Breast epithelium (tissue), 4 donors: Measurements from ENCODE around the gene HOXB4. TPM values are rescaled to one million over a fixed set of nuclear protein-coding genes. Genes with fewer than 3 reads are reported as not detected.

Source experiments
- DNase-seq, 2 donors: peaks; one replicate each; pipeline ENCODE4 v3.0.0-alpha.2; 2019; ENCODE audit warnings: low spot score in 2 of 2
- H3K27ac ChIP-seq, 2 donors: fragments of 200-600 bp; sonication (generic) in 1 of 2; one replicate each; pipeline ENCODE4 v1.5.1; 2016 to 2019; ENCODE audit warnings: mild to moderate bottlenecking in 1 of 2
- H3K27me3 ChIP-seq, 2 donors: fragments of 200-600 bp; sonication (generic) in 1 of 2; one replicate each; pipeline versions ENCODE4 v1.5.1 to v1.6.0; 2017 to 2019; ENCODE audit warnings: control low read depth in 1 of 2, mild to moderate bottlenecking in 1 of 2
- H3K36me3 ChIP-seq: fragments of 200-600 bp; one replicate; pipeline ENCODE4 v1.5.1; 2019
- H3K4me1 ChIP-seq, 2 donors: fragments of 200-600 bp; sonication (generic); one replicate each; pipeline ENCODE4 v1.5.1; 2016 to 2019; ENCODE audit warnings: control low read depth in 1 of 2
- H3K4me3 ChIP-seq, 3 donors: fragments of 200-600 bp; sonication (generic); 1 replicate in 2 of 3; 2 replicates in 1 of 3; pipeline ENCODE4 v1.5.1; 2016 to 2019; ENCODE audit warnings: mild to moderate bottlenecking in 3 of 3, moderate library complexity in 2 of 3
- H3K9me3 ChIP-seq, 2 donors: fragments of 200-600 bp; sonication (generic) in 1 of 2; one replicate each; pipeline ENCODE4 v1.5.1; 2016 to 2019; ENCODE audit warnings: control low read depth in 1 of 2
- POLR2A ChIP-seq: fragments of 450-650 bp; IDR thresholded peaks from one replicate; pipeline ENCODE4 v1.6.1; 2016; ENCODE audit warnings: antibody characterized with exemption, mild to moderate bottlenecking, moderate library complexity
- POLR2AphosphoS5 ChIP-seq, 3 donors: sonication (generic); formaldehyde crosslinking; IDR thresholded peaks; one replicate each; pipeline ENCODE4 v1.6.1; 2017; ENCODE audit warnings: antibody characterized with exemption in 3 of 3
- intact Hi-C: fragments of 100-400 bp; cut with DNase I; formaldehyde crosslinking; loops from one replicate; pipeline ENCODE4 v1.15.1; 2023; ENCODE audit warnings: low total_unique reads
- total RNA-seq, 3 donors: library from RNA; depleted of rRNA; stranded (reverse); fragments of >200 nt; gene quantifications; one replicate each; pipeline ENCODE4 v1.1.0, GENCODE V29; 2016
- TF ChIP-seq, protein P1 (sequence below), 3 donors: fragments of 450-650 bp; IDR thresholded peaks; one replicate each; pipeline ENCODE4 v1.5.1; 2016 to 2017; ENCODE audit warnings: antibody characterized with exemption in 3 of 3, mild to moderate bottlenecking in 3 of 3, moderate library complexity in 3 of 3

HOXB4 gene
- total RNA-seq: 1 to 10 TPM; 2.2 to 7.5 (median 2.3) TPM

DNA sequence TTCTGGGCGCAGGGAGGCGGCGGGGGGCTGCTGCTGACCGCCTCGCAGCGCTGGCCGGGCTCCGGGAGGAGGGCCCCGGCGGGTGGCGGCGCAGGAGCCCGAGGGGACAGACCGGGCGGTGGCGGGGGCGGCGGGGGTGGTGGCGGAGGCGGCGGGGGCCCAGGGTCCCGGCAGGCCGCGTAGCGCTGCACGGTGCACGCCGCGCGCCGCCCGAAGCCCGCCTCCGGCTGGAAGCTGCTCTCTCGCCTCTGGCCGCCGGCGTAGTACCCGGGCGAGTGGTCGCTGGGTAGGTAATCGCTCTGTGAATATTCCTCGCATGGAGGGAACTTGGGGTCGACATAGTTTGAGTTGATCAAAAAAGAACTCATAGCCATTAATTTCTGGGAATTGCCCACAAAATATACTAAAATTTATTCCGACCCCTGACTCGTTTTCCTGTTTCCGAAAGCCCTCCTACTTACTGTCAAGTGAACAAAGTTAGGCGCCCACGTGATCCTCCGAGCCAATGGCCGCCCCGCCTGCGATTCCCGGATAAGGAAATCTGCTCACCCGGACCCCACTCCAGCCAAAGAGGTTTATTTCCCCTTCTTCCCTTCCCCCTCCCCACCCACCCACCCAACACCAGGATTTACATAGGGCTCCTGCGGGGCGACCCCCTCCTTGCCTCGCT, at the start of gene HOXB4:
Gene HOXB4, minus strand, starts transcription at position 405 of the 670 bp plus-strand sequence. Its CDS starts 31 bp downstream, at position 374.
- peak in 1 of 2 donors; percentile 52 for DNase-seq
- Histone ChIP-seq H3K4me1 (peaks cover 0 to 7% of the 10 kb centered on the region in 2 donors), H3K27me3 (peaks cover 0 to 73% of the 10 kb centered on the region in 2 donors), H3K27ac (peak within 1 kb of the TSS; percentile 73 to 94), H3K4me3 (peak within 1 kb of the TSS; percentile 49 to 81 (median 57)), H3K36me3 (no peaks in the 10 kb centered on the region), H3K9me3 (no peaks in the 10 kb centered on the region)
- TF ChIP-seq, protein P1, sequence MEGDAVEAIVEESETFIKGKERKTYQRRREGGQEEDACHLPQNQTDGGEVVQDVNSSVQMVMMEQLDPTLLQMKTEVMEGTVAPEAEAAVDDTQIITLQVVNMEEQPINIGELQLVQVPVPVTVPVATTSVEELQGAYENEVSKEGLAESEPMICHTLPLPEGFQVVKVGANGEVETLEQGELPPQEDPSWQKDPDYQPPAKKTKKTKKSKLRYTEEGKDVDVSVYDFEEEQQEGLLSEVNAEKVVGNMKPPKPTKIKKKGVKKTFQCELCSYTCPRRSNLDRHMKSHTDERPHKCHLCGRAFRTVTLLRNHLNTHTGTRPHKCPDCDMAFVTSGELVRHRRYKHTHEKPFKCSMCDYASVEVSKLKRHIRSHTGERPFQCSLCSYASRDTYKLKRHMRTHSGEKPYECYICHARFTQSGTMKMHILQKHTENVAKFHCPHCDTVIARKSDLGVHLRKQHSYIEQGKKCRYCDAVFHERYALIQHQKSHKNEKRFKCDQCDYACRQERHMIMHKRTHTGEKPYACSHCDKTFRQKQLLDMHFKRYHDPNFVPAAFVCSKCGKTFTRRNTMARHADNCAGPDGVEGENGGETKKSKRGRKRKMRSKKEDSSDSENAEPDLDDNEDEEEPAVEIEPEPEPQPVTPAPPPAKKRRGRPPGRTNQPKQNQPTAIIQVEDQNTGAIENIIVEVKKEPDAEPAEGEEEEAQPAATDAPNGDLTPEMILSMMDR (IDR thresholded peaks at IDR 0.05): no peak
- no peak for TF ChIP-seq POLR2AphosphoS5 (IDR thresholded peaks at IDR 0.05)
- no peak for TF ChIP-seq POLR2A
- intact Hi-C loops: loop anchor here (5.0 kb wide), 1 partner anchor 36 kb away; no protein-coding TSS in a partner anchor

DNA sequence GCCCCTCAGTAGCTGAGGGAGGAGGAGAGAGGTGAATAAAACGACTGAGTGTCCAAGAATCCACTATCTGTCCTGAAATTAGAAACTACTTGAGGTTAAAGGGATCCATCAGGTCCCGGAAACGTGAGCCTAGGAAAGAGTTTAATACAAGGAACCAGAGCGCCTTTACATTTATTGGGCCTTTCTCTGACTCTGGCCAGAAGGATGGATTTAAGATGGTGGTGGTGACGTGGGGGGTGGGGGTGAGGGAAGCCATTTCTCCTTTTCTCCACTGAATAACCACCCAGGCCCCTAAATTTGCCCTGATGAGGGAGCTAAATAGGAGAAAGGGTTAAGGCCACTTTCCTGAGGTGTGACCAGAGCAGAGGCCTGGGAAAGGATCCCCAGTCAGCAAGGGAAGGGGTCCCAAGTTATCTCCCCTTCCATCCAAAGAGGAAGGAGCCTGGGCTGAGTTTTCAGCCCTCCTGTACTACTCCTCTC, 49.0 kb upstream of the HOXB4 start:
- H3K27me3 ChIP-seq: peaks cover 16 to 100% of the 10 kb centered on the region in 2 donors
- H3K4me1 ChIP-seq: peaks cover 14 to 18% of the 10 kb centered on the region in 2 donors
- no peaks in the 10 kb centered on the region for H3K36me3 ChIP-seq
- intact Hi-C loops: no loop called here
- TF ChIP-seq, protein P1 (IDR thresholded peaks at IDR 0.05): no peak
- no peak for TF ChIP-seq POLR2A
- no peak for TF ChIP-seq POLR2AphosphoS5 (IDR thresholded peaks at IDR 0.05)
- no peak overlapping the region for H3K4me3 ChIP-seq
- DNase-seq: no peak
- H3K9me3 ChIP-seq: no peaks in the 10 kb centered on the region
- no peak overlapping the region for H3K27ac ChIP-seq

DNA sequence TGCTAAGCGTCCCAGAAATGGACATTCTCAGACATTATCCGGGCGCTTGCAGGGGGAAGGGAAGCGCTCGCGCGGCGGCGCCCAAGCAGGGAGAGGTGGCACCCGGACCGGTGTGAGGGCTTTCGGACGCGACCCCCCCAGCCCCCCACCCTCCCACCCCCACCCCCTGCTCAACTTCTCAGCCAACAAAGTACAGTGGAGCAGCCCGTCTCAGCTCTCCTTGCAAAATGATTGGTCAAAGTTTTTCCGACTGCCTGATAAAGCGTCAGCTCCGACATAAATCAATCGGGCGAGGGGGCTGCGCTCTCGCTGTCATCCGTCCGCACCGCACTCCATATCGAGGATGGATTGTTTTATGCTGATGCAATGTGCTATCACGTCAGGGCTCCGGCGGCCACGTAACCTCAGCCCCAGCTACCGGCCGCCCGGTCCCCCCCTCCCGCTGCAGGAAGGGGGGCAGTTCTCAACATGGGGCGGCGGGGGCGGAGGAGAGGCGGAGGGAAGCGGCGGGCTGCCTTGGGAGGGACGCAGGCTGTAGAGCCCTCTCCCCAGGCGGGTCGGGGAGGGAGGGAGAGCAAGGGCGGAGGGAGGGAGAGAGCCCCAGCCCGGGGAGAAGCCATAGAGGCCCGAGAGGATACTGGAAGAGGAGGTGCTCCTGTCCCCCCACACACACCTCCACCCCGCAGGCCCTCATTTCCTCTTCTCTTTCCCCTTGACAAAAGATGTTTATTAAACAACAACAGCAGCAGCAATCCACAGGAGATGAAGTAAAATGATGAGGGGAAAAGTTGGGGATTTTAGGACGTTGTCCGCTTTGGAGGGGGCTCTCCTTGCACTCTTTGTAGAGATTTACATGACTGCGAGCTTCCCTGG, 48.3 kb upstream of the HOXB4 start, which contains the start of gene HOXB9:
Gene HOXB9, minus strand, starts transcription at position 114 of the 873 bp plus-strand sequence. Its CDS starts 89 bp downstream, at position 25.
- Histone ChIP-seq H3K9me3 (no peaks in the 10 kb centered on the region), H3K27ac (peak within 1 kb of the TSS in 1 of 2 donors; percentile 43), H3K4me3 (peak within 1 kb of the TSS; percentile 41 to 67 (median 47)), H3K27me3 (peaks cover 16 to 100% of the 10 kb centered on the region in 2 donors), H3K4me1 (peaks cover 14 to 18% of the 10 kb centered on the region in 2 donors), H3K36me3 (no peaks in the 10 kb centered on the region)
- no peak for DNase-seq
- intact Hi-C loops: no loop called here
- TF ChIP-seq POLR2AphosphoS5 (IDR thresholded peaks at IDR 0.05) (no peak), POLR2A (no peak)
- TF ChIP-seq, protein P1 (IDR thresholded peaks at IDR 0.05): no peak

DNA sequence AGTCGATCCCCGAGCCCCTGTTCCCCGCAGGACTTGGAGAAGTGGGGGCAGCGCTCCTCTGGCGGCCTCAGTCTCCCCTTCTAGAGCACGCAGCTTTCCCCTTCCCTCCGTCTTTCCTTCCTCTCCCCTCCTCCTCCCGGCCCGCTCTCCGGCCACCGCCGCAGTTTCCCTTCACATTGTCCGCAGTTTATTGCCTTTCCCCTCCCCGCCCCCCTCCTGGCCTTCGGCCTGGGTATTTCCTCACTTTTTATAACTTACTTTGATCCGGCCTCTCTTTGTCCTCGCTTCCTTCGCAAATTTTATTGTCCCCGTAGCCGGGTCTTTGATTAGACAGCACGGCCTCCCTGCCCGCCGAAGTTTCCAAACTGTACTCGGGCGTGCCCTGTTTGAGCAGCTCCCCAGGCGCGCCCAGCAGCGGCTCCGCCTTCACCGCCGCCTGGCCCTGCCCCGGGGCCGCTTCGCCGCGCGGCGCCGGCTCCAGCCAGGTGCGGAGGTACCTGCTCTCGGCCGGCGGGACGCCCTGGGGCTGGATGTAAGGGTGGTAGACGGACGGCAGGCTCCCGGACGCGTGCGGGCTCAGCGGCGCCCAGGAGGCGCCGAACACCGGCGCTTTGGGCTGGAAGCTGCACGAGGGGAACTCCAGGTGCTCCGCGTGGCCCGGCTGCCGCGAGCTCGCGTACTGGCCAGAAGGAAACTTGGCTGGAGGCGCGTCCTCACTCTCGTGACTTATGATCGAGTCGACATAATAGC, 47.5 kb upstream of the HOXB4 start:
- intact Hi-C loops: no loop called here
- TF ChIP-seq POLR2AphosphoS5 (IDR thresholded peaks at IDR 0.05) (no peak), POLR2A (no peak)
- TF ChIP-seq, protein P1 (IDR thresholded peaks at IDR 0.05): no peak
- H3K9me3 ChIP-seq: no peaks in the 10 kb centered on the region
- H3K4me1 ChIP-seq: peaks cover 14 to 18% of the 10 kb centered on the region in 2 donors
- peaks cover 16 to 100% of the 10 kb centered on the region in 2 donors for H3K27me3 ChIP-seq
- H3K27ac ChIP-seq: peak overlapping the region in 1 of 2 donors; percentile 43
- peak overlapping the region; percentile 41 to 67 (median 47) for H3K4me3 ChIP-seq
- no peak for DNase-seq
- H3K36me3 ChIP-seq: no peaks in the 10 kb centered on the region
